Activated CD4-positive, alpha-beta T cell treated with anti-CD3 and anti-CD28 coated beads, Interleukin-2, amount 50 U/mL, for 48 hours (primary cell): ENCODE results near the gene MMD2.

ENCODE experiments used
- DNase-seq, 2 experiments: peaks; one replicate each; pipeline ENCODE4 v3.0.0-alpha.2; 2020

MMD2 gene

DNA sequence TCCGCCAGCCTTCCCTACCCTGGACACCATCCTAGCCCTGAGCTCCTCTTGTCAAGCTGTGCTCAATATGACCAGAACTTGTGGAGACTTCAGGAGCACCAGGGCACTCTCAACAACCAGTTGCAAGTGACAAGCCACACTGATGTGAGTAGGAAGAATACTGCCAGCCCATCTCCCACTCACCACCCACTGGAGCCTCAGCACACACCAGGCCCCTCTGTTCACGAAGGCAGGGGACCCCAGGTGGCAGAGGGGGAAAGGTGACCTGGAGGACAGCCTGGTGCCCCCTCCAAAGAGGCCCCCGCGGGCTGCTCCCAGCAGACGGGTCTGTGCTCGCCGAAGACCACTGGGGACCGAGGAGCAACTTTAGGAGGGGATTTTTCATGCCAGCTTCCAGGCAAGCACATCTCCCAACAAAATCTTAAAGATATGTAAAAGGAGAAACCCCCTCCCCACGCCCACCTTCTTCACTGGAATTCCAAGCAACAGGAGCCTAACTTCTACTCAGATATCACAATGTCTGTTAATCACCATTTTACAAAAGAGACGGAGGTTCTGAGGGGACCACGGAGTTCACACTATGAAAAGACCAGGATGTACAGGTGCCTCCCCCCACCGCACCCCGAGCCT lies 1.0 kb downstream of the MMD2 start:
- DNase-seq = no peak

DNA sequence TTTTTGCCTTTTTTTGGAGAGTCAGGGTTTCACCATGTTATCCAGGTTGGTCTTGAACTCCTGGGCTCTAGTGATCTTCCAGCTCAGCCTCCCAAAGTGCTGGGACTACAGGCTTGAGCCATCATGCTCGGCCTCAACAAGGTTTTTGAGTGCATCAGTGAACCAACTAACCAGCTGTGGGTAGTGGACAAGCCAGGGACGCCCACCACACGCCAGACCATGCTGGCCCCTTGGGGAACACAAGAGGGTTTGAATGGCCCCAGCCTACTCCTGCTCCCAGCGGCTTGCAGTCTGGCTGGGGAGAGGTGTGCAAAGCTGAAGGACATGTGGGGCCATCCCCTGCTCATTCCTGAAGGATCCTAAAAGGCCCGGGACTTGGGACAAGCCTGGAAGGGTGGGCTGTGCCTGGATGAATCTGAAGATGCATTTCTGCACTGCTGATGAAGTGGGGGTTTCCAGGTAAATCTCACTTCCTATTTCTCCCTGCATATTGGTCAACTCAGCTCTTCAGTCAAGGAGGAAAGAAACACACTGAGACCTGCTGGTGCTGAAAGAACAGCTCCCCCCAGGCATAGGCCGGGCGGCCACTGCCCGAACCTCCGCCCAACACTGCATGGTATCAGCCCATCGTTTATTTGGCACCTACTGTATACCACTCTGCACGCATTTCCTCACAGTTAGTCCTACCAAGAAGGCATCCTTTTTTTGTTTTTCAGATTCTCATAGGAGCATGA lies 6.9 kb downstream of the MMD2 start:
- DNase-seq = no peak

DNA sequence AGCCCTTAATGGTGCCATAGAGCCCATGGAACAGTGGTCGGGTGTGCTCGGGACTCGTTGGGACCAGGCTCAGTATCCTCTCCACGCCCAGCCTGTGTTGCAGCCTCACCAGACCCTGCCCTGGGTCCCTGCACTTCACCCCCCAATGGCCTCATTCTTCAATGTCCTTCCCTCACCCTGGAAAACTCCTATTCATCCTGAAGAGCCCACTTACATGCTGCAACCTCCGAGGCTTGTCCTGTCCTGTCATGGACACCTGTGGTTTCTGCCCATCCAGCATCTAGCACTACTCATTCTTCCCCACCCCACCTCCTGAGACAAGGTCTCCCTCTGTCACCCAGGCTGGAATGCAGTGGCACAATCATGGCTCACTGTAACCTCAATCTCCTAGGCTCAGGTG lies 7.7 kb downstream of the MMD2 start:
- DNase-seq = no peak

DNA sequence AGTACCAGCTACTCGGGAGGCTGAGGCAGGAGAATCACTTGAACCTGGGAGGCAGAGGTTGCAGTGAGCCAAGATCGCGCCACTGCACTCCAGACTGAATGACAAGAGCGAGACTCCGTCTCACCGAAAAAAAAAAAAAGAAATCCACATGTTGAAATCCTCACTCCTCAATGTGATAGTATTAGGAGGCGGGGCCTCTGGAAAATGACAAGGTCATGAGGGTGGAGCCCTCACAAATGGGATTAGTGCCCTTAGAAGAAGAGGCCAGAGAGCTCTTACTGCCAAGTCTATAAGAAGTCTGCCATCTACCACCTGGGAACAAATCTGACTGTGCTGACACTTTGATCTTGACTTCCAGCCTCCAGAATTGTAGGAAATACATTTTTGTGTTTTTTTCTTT lies 10.6 kb downstream of the MMD2 start:
- no peak for DNase-seq

DNA sequence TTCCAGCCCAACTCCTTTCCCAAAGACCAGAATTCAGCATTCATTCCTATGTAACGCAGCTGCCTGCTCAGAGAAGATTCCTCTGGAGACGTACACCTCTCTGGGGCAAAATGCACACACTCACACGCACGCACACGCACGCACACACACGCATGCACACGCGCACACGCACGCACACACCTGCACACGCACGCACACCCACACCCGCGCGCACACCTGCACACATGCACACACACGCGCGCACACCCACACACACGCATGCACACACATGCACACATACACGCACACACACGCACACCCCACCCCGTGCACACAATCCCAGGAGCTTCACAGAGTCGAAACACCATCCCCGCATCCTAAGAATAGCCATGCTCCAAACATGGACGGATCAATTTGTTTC lies 13.0 kb downstream of the MMD2 start:
- DNase-seq = no peak

DNA sequence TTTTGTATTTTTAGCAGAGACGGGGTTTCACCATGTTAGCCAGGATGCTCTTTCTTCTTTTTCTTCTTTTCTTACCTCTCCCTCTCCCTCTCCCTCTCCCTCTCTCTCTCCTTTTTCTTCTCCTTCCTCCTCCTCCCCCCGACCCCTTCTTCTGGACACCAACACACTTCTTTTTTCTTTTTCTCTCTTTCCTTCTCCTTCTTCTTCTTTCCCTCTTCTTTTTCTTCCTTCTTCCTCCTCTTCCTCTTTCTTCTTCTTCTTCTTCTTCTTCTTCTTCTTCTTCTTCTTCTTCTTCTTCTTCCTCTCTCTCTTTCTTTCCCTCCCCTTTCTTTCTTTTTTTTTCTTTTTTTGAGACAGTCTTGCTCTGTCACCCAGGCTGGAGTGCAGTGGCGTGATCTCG lies 14.0 kb downstream of the MMD2 start:
- DNase-seq = no peak

DNA sequence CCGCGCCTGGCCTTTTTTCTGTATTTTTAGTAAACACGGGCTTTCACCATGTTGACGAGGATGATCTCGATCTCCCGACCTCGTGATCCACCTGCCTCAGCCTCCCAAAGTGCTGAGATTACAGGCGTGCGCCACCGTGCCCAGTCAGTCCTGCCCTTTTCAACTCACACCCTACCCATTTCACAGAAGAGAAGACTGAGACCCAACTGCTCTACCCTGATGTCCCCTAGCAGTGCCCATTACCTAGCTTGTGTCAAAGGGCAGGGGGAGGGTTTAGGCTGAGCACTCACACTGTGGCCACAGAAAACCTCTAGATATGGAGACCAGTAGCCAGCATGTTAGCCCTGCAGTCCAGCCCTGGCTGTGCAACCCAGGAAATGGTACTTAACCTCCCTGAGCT lies 15.7 kb downstream of the MMD2 start:
- no peak for DNase-seq

DNA sequence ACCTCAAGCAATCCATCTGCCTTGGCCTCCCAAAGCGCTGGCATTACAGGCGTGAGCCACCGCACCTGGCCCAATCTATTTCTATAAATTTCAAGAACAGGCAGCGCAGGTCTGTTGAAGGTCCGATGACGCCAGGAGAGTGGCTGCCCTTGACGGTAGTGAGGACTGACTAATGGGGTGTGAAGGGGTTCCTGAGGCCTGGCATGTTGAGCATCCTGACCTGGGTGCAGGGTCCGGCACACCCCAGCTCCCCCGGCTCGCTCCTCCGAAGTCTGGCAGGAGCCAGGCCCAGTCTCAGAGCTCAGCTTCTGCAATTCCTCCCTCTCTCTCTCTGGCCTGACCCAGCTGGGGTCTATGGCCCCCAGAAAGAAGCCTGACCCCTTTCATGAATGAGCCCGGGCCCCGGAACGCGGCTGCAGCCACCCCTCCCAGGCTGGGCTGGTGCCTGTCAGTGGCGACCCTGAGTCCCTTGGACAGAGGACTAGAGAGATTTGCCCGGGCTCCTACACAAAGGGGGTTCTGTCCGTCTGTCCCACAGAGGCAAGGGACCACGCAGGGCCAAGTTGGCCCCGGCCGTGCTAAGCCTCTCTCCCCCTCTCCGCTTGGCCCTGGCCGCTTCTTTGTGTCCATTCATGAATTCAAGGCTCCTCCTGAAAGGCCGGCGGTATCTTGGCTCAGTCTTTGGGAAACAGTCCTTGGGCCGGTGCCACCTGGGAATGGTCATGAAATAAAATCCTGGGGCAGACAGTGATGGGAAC lies 18.8 kb downstream of the MMD2 start:
- no peak for DNase-seq

DNA sequence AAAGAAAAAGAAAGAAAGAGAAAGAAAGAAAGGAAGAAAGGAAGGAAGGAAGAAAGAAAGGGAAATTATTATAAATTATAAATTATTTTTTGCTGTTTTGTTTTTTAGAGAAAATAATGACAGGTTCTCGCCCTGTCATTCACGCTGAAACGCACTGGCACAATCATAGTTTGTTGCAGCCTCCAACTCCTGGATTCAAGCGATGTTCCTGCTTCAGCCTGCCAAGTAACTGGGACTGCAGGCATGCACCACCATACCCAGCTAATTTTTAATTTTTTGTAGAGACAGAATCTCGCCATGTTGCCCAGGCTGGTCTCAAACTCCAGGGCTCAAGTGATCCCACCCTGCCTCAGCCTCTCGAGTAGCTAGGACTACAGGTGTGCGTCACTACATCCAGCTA lies 21.6 kb downstream of the MMD2 start:
- no peak for DNase-seq

DNA sequence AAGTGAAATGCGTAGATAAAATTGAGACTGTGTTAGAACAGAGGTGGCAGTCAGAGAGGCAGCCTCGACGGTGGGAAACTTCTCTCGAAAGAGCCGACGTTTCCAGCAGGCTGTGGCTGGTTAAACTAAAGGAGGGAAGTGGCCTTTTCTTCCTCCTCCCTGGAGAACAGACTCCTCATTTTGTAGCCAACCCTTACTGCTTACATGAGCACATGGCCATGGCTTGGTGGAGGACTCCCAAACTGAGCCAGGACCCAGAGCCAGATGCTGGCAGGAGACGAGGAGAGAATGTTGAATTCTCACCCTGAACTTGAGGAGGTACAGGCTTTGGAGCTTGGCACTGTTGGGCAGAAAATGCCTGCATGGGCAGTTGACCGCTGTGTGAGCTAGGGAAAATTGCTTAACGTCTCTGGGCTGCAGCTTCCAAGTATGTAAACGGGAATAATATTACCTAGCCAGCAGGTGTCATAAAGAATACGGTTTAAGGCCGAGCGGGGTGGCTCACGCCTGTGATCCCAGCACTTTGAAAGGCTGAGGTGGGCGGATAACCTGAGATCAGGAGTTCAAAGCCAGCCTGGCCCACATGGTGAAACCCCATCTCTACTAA lies 24.5 kb downstream of the MMD2 start:
- DNase-seq = no peak

DNA sequence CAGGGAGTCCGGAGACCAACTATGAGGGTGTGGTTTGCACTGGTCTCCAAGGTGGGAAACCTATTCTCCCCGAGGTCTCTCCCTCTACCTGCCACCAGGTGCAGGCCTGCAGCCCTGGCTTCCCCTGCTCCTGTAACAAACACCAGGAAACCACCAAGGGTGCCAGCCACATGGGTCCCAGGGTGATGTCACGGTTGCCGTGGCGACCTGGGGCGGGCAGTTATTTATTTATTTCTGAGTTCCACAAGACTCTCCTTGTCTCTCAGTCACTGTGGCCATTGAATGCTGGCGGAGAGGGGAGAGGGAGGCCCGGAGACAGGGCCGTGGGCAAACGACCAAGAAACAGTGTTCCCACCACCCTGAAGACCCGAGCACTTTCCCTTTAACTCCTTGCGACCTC lies 27.0 kb downstream of the MMD2 start:
- DNase-seq = peak in 1 of 2 experiments; percentile 3

DNA sequence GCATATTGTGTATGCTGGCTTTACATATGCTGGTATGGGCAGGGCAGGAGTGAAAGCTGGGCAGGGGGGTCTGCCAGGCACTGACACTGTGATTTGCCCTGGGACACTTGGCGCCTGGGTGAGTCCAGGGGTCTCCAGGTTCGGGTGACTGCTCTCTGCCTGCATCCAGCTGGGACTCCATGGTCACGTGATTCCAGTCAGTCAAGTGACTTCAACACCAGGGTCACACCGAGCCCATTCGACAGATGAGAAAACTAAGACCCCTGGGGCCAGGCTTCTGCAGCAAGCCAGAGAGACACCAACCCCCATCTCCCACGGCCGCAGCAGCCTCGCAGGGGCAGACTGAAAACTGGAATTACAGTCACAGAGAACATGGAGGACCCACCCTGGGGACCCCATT lies 30.0 kb downstream of the MMD2 start:
- DNase-seq = no peak

DNA sequence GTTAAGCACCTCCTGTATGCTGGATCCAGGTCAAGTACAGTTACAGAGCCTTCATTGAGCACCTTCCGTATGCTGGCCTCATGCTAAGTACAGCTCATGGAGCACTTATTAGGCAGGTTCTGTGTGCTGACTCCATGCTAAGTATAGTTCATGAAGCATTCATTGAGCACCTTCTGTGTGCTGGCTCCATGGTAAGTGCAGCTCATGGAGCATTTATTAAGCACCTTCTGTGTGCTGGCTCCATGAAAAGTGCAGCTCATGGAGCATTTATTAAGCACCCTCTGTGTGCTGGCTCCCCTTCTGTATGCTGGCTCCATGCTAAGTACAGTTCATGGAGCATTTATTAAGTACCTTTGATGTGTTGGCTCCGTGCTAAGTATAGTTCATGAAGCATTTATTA lies 30.5 kb downstream of the MMD2 start:
- DNase-seq = no peak

DNA sequence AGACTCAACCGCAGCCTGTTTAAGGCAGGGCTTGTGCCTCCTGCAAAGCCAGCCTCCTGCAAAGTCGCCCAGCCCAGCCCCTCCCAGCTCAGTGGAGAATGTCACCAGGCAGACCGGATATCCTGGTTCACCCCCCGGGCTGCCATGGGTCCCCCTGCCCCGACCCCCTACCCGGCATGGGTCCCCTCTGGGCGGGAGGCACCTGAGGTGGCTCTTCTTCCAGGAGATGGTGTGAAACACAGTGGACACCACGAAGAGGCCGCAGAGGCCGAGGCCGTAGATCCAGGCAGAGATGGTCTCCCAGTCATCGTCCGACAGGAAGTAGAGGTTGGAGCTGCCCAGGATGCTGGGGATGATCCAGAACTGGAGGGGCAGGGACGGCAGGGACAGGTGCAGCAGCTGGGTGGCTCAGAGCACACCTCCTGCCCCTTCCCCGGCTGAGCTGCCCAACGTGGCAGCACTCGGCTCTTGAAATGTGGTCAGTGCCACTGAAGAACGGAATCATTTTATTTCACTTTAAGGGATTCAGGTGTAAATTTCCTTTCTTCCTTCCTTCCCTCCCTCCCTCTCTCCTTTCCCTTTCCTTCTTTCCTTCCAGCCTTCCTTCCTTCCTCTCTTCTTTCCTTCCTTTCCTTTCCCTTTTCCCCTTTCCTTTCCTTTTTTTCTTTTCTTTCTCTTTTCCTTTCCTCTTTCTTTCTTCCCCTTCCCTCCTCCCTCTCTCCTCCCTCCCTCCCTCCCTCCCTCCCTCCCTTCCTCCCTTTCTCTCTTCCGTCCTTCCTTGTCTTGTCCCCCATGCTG lies 38.8 kb downstream of the MMD2 start:
- no peak for DNase-seq

DNA sequence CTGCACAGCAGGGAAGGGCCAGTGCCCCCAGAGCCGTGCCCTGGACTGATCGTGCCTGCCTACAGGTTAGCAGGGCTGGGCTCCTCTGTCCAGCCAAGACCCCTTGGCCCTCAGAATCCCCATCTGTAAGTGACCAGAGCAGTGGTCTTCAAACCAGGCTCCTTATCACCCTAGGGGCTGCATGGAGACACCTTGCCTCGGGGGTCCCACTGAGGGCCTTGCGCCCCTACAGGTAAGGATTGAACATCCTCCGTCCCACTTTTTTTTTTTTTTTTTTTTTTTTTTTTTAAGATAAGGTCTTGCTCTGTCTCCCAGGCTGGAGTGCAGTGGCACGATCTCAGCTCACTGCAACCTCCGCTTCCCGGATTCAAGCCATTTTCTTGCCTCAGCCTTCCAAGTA lies 42.9 kb downstream of the MMD2 start:
- DNase-seq = no peak

DNA sequence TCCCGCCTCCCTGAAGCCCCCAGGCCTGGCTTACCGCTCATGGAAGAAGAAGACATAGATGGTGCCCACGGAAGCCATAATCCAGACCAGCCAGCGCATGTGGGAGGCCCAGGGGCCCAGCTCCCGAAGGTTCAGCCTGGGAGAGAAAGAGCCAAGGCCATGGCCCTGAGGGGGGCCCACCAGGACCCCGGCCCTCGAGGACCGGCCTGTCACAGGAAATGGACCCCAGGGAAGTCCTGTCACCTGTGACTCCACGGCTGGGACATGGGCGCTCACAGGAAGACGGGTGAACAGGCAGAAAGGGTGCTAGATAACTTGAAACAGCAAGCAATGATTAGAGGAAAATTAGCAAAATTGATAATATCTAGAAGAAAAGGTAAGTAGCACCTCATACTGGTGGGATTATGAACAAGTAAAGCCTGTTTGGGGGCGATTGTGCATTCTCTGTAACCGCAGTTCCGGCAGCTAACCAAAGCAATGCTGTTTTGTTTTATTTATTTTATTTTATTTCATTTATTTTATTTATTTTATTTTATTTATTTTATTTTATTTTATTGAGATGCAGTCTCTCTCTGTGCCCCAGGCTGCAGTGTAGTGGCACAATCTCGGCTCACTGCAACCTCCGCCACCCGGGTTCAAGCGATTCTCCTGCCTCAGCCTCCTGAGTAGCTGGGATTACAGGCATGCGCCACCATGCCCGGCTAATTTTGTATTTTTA lies 47.7 kb downstream of the MMD2 start:
- no peak for DNase-seq

DNA sequence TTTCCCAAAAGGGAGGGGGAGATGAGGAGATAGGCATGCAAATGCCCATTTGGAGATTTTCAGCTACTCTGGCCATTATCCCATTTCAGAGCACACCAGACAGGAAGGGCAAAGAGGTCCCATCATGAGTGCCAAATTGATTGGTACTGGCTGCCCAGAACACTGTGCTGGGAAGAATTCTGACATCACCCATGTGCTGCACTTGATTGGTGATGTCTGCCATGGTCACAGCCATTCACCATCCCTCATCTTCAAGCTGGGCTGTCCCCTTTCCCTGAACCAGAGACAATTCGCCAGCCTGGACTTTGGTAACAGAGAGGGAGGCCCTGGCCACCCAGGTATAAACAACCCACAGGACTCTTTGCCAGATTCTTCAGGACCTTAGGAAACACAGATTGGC lies 52.3 kb downstream of the MMD2 start:
- DNase-seq = no peak

DNA sequence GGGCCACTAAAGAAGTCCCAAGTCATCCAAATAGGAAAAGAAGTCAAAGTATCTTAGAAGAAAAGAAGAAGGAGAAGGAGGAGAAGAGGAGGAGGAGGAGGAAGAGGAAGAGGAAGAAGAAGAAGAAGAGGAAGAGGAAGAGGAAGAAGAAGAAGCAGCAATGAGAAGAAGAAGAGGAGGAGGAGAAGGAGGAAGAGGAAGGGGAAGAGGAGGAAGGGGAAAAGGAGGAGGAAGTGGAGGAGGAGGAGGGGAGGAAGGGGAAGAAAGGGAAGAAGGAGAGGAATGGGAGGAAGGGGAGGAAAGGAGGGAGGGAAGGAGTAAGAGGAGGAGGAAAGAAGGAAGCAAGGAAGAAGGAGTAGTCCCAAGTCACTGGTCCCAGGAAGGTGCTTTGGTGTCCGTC lies 53.8 kb downstream of the MMD2 start:
- no peak for DNase-seq

DNA sequence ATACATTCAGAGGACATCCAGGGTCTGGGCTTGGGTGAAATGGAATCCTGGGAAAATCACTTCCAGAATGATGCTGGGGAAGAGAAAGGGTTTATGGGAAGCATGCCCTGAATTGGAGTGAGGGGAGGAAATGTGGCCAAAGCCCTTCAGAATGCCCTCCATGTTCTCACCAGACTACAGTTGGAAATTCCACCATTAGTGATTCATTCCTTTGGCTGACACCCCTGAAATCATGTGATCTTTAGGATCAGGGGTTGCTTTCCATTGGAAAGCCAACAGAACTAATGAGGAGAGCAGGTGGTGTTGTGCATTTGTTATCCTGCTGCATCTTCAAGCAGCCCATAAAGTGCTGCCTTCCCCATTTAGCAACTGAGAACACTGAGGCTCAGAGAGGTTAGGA lies 54.6 kb downstream of the MMD2 start:
- DNase-seq = no peak

DNA sequence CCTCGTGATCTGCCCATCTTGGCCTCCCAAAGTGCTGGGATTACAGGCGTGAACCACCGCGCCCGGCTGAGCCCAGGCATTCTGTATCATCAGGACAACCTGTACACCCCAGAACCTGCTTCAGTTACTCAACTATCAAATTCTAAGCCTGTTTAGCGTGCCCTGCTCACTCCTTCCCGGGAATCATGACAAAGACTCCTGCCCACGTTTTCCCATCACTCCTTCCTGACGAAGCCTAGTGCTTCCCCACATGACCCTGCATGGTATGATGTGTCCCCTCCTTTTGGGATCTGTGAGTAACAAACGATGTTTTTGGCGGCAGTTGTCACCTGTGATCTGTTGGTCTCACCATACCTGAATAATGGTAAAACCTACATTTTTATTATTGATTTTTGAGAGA lies 63.2 kb downstream of the MMD2 start:
- no peak for DNase-seq

DNA sequence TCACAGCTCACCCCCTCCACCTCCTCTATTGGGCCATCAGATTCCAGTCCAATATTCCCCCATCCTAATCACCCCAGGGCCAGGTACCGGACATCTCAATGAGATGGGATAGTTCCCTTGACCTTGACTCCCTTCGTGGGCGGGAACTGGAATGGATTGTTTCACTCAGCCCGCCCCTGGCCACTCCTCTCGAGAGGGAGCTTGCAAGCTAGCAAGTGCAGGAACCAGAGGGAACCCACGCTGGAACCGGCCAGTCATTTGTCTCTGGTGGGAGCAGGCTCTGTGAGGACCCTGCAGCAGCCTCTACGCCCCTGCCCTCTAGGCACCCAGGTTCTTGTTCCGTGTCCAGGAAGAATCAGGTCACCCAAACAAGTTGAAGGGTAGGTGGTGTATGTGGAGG lies 64.5 kb downstream of the MMD2 start:
- no peak for DNase-seq

DNA sequence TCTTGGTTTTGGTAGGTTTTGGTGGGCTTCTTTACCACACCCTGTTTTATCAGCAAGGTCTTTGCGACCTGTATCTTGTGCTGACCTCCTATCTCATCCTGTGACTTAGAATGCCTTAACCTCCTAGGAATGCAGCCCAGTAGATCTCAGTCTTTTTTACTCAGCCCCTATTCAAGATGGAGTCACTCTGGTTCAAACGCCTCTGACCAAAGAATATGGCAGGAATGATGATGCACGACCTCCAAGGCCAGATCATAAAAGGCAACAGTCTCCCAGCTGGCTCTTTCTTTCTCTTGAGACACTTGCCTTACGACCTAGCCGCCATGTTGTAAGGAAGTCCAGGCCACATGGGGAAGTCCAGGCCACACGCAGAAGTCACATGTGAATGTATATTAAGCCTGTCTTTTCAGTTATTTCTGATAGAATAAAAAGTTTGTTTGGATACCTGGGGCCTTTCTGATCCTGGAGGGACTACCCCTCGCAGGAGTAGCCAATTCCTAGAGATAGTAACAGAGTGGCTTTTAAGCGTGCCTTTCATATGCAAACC lies 65.0 kb downstream of the MMD2 start:
- DNase-seq = no peak
